GM12878 (cell line): Measurements from ENCODE around the gene CCDC71. TPM values are rescaled to one million over a fixed set of nuclear protein-coding genes. Genes with fewer than 3 reads are reported as not detected.

Source experiments
- ATAC-seq: fragments of 200-7000 bp; cut with Tn5 transposase; 3 replicates; pipeline ENCODE4 v1.9.1; 2020; ENCODE audit warnings: mild to moderate bottlenecking, moderate library complexity
- BruUV-seq: library from RNA; stranded (reverse); fragments of 400-500 nt; replicated peaks from 2 replicates; lab custom pipeline; 2021; lab: Mats Ljungman, UMichigan
- CTCF ChIA-PET: fragments of 300-600 bp; sonication (Branson Sonifier 250); formaldehyde crosslinking; extraction: SDS; loops from one replicate; lab custom pipeline; 2021; ENCODE audit warnings: inconsistent platforms; lab: Yijun Ruan, JAX
- POLR2A ChIA-PET: fragments of 350-600 bp; formaldehyde crosslinking; extraction: SDS; loops from one replicate; lab custom pipeline; 2021; ENCODE audit warnings: inconsistent platforms; lab: Charles Lee
- RAD21 ChIA-PET: fragments of 300-600 bp; sonication (Branson Sonifier 250); formaldehyde crosslinking; loops from one replicate; lab custom pipeline; 2023; ENCODE audit warnings: antibody characterized with exemption; ENCODE audit not compliant: unreplicated experiment; lab: Charles Lee
- SMC1A ChIA-PET: fragments of 300-600 bp; sonication (Branson Sonifier 250); formaldehyde crosslinking; loops from one replicate; lab custom pipeline; 2023; ENCODE audit not compliant: unreplicated experiment, uncharacterized antibody; lab: Charles Lee
- DNase-seq: peaks from one replicate; pipeline ENCODE4 v3.0.0-alpha.2; 2011; ENCODE audit warnings: low read depth, low spot score
- FAIRE-seq: peaks from 3 replicates; lab custom pipeline; 2011; peaks lifted over from hg19 to GRCh38; lab: Jason Lieb, UNC
- H2AFZ ChIP-seq: 2 replicates; pipeline ENCODE4 v1.6.0; 2011; ENCODE audit warnings: low read depth, low read length, control low read depth; ENCODE audit not compliant: control insufficient read depth
- H3K27ac ChIP-seq: 2 replicates; pipeline ENCODE4 v1.5.1; 2011; ENCODE audit warnings: control low read depth; ENCODE audit not compliant: control insufficient read depth, insufficient read depth
- H3K27me3 ChIP-seq, 2 experiments: replicated peaks in 1 of 2; 2 replicates each; pipeline versions ENCODE4 v1.6.0 to v1.6.1; 2011; ENCODE audit warnings: low read length in 1 of 2; ENCODE audit not compliant: control insufficient read depth in 2 of 2, insufficient read depth in 2 of 2
- H3K36me3 ChIP-seq, 2 experiments: 2 replicates each; pipeline ENCODE4 v1.5.1; 2011; ENCODE audit warnings: low read length in 1 of 2; ENCODE audit not compliant: control insufficient read depth in 2 of 2, insufficient read depth in 2 of 2
- H3K4me1 ChIP-seq: 2 replicates; pipeline ENCODE4 v1.6.1; 2011; ENCODE audit warnings: mild to moderate bottlenecking, low read length, moderate library complexity, mixed read lengths; ENCODE audit not compliant: control insufficient read depth, insufficient read depth
- H3K4me2 ChIP-seq: 2 replicates; pipeline ENCODE4 v1.6.0; 2011; ENCODE audit warnings: control low read depth; ENCODE audit not compliant: control insufficient read depth, insufficient read depth
- H3K4me3 ChIP-seq: fragments of 200-600 bp; sonication (generic); 2 replicates; pipeline ENCODE4 v1.5.1; 2016
- H3K79me2 ChIP-seq: 2 replicates; pipeline ENCODE4 v1.6.0; 2011; ENCODE audit warnings: low read length; ENCODE audit not compliant: control insufficient read depth, insufficient read depth
- H3K9ac ChIP-seq: 2 replicates; pipeline ENCODE4 v1.8.0; 2011; ENCODE audit warnings: low read length, control low read depth, mixed read lengths; ENCODE audit not compliant: control insufficient read depth, insufficient read depth
- H3K9me3 ChIP-seq: replicated peaks from 3 replicates; pipeline ENCODE4 v1.5.1; 2011; ENCODE audit warnings: mild to moderate bottlenecking, low read length; ENCODE audit not compliant: control insufficient read depth, insufficient read depth
- H4K20me1 ChIP-seq: 2 replicates; pipeline ENCODE4 v1.6.0; 2011; ENCODE audit not compliant: control insufficient read depth, insufficient read depth
- ATF7 ChIP-seq: fragments of 450-650 bp; IDR thresholded peaks from 2 replicates; pipeline ENCODE4 v1.6.1; 2016; ENCODE audit warnings: low read depth, mild to moderate bottlenecking
- BCL11A ChIP-seq: IDR thresholded peaks from 2 replicates; pipeline ENCODE4 v1.6.1; 2011; ENCODE audit warnings: low read depth, low read length
- DPF2 ChIP-seq: fragments of 450-650 bp; IDR thresholded peaks from 2 replicates; pipeline ENCODE4 v1.6.1; 2017; ENCODE audit warnings: mild to moderate bottlenecking
- KDM1A ChIP-seq: fragments of 200-600 bp; sonication (generic); IDR thresholded peaks from 2 replicates; pipeline ENCODE4 v1.6.1; 2016; ENCODE audit warnings: borderline replicate concordance
- NR2F1 ChIP-seq: fragments of 450-650 bp; conservative IDR thresholded peaks from 2 replicates; pipeline ENCODE4 v1.6.1; 2017; ENCODE audit warnings: mild to moderate bottlenecking
- SREBF1 ChIP-seq: IDR thresholded peaks from 2 replicates; pipeline ENCODE4 v1.6.1; 2012; ENCODE audit warnings: mild to moderate bottlenecking, low read length
- ZSCAN29 ChIP-seq: fragments of 450-650 bp; IDR thresholded peaks from 2 replicates; pipeline ENCODE4 v1.6.1; 2017; ENCODE audit warnings: mild to moderate bottlenecking, moderate library complexity
- WGBS: methylation state at CpG from one replicate; pipeline ENCODE4 v1.1.6; 2016; ENCODE audit warnings: low lambda C conversion rate; ENCODE audit not compliant: insufficient replicate concordance, insufficient coverage; ENCODE audit errors: missing lambda C conversion rate; 5-methylcytosine and 5-hydroxymethylcytosine counted together
- in situ Hi-C: fragments of 300-500 bp; cut with MboI; formaldehyde crosslinking; loops from 9 replicates; pipeline ENCODE4 v1.14.3; 2018; ENCODE audit warnings: mixed read lengths
- intact Hi-C: fragments of 100-400 bp; cut with micrococcal nuclease; formaldehyde crosslinking; loops from one replicate; pipeline ENCODE4 v1.14.2; 2022; ENCODE audit not compliant: unreplicated experiment
- polyA plus RNA-seq, 11 experiments: library from polyadenylated mRNA; depleted of rRNA in 4 of 11; unstranded in 6 of 11; stranded (reverse) in 5 of 11; fragments of >200 nt; fragmentation: Nextera tagmentation in 4 of 11; fragmentation: Illumina TruSeq in 1 of 11; extraction: Ambion mirVana in 4 of 11; extraction: Trizol in 1 of 11; gene quantifications; 1 replicate in 1 of 11; 2 replicates in 10 of 11; pipeline versions ENCODE4 v1.2.1 to v1.2.3, GENCODE V29; 2011 to 2016; ENCODE audit warnings: inconsistent platforms in 2 of 11, missing spikeins in 2 of 11, low read depth in 1 of 11
- total RNA-seq, 4 experiments: library from RNA; depleted of rRNA in 3 of 4; stranded (reverse); fragments of >200 nt in 3 of 4; fragmentation: Illumina TruSeq in 1 of 4; extraction: Trizol in 1 of 4; gene quantifications; 2 replicates each; pipeline versions ENCODE4 v1.2.1 to v1.2.3, GENCODE V29; 2013 to 2021
- TF ChIP-seq, protein P1 (sequence below): fragments of 450-650 bp; IDR thresholded peaks from 2 replicates; pipeline ENCODE4 v1.6.1; 2017; ENCODE audit warnings: borderline replicate concordance
- TF ChIP-seq, protein P2 (sequence below): IDR thresholded peaks from 2 replicates; pipeline ENCODE4 v1.6.1; 2012; ENCODE audit warnings: low read depth, low read length, improper control_type of control experiment

CCDC71 gene
- total and polyA plus RNA-seq, 10 of the 15 experiments (the other 5 are each of a cell fraction or from before 2014, with no cell fraction given) = 0.20 to 38.0 (median 16.1) TPM

DNA sequence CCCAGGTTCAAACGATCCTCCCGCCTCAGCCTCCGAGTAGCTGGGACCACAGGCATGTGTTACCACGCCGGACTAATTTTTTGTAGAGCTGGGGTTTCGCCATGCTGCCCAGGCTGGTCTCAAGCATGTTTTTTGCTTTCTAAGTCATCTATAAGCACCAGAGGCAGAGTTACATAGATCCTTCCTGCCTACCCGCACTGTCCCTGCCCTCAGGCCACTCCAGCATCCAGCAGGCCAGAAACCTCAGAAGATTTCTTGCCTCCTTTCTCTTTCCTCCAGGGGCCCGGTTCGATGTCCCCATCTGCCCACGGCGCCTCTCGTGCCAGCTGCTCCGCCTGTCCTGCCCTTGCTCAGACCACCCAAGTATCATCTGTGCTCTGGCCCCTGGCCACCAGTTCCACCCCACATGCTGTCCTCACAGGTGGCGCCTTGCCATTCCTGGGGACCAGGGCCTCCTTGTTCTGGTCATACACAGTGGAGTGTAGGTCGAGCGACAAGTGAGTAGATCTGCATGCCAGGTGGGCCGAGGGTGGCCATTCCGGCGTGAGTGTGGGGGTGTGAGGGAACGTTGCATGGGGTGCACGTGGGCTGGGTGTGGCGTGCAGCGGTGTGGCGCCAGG, 32.6 kb upstream of the CCDC71 start (continued):
- TF ChIP-seq, protein P1, sequence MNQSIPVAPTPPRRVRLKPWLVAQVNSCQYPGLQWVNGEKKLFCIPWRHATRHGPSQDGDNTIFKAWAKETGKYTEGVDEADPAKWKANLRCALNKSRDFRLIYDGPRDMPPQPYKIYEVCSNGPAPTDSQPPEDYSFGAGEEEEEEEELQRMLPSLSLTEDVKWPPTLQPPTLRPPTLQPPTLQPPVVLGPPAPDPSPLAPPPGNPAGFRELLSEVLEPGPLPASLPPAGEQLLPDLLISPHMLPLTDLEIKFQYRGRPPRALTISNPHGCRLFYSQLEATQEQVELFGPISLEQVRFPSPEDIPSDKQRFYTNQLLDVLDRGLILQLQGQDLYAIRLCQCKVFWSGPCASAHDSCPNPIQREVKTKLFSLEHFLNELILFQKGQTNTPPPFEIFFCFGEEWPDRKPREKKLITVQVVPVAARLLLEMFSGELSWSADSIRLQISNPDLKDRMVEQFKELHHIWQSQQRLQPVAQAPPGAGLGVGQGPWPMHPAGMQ = no peak

DNA sequence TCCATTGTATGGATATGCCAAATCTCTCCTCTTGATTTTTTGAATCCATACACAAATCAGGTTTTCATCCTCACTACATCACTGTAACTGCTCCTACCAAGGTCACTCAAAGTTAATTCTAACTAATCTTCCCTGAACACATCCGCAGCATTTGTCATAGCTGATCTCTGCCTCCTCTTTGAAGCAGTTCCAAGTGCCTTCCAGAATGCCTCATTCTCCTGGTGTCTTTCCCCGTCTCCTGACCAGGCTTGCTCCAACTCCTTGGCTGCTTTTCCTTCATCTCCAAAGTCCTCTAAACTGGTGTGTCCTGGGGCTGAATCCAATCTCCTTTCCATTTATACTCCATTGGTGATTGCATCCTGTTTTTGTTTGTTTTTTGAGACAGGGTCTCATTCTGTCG, 32.0 kb upstream of the CCDC71 start:
- H3K4me3 ChIP-seq = no peak overlapping the region
- no peaks in the 10 kb centered on the region for H3K79me2 ChIP-seq
- ChIA-PET RAD21 (no interaction called here), POLR2A (no interaction called here), CTCF (no interaction called here), SMC1A (no interaction called here)
- H3K4me2 ChIP-seq = no peak overlapping the region
- H4K20me1 ChIP-seq = no peaks in the 10 kb centered on the region
- H3K9me3 ChIP-seq = no peaks in the 10 kb centered on the region
- no peak for FAIRE-seq
- in situ Hi-C loops (no loop called here), intact Hi-C loops (no loop called here)
- H2AFZ ChIP-seq = no peak overlapping the region
- ATAC-seq = no peak
- WGBS = 85% methylated on average over 3 of the region's 3 CpGs
- H3K36me3 ChIP-seq = no peaks in the 10 kb centered on the region
- no peak overlapping the region for H3K9ac ChIP-seq
- H3K27ac ChIP-seq = no peak overlapping the region
- DNase-seq = no peak
- BruUV-seq = no TSS peak
- no peaks in the 10 kb centered on the region for H3K4me1 ChIP-seq
- no peaks in the 10 kb centered on the region for H3K27me3 ChIP-seq
- TF ChIP-seq ATF7 (no peak), ZSCAN29 (no peak), KDM1A (no peak), NR2F1 (no peak), BCL11A (no peak), DPF2 (no peak), SREBF1 (no peak)
- TF ChIP-seq, protein P2, sequence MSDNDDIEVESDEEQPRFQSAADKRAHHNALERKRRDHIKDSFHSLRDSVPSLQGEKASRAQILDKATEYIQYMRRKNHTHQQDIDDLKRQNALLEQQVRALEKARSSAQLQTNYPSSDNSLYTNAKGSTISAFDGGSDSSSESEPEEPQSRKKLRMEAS = no peak
